H1 (cell line): ENCODE measurements around the gene PYCARD. TPM values are rescaled to one million over a fixed set of nuclear protein-coding genes. Genes with fewer than 3 reads are reported as not detected.

ENCODE experiments used
- BACH1 ChIP-seq: IDR thresholded peaks from 2 replicates; pipeline ENCODE4 v1.6.1; 2012; ENCODE audit warnings: low read length, improper control_type of control experiment
- CBX5 ChIP-seq: fragments of 300-800, 300-1000 bp; sonication (generic); IDR thresholded peaks from 2 replicates; pipeline ENCODE4 v1.7.1; 2016; ENCODE audit warnings: antibody characterized with exemption, low read length, low read depth
- GTF2F1 ChIP-seq: IDR thresholded peaks from 2 replicates; pipeline ENCODE4 v1.6.1; 2012; ENCODE audit warnings: low read depth, low read length, improper control_type of control experiment, borderline replicate concordance
- HDAC6 ChIP-seq: IDR thresholded peaks from one replicate; pipeline ENCODE4 v1.7.1; 2012; ENCODE audit warnings: low read depth, mild to moderate bottlenecking, inconsistent platforms, low read length, moderate library complexity
- KDM1A ChIP-seq: fragments of 200-600, 300-600 bp; sonication (generic); IDR thresholded peaks from 2 replicates; pipeline ENCODE4 v1.7.1; 2016; ENCODE audit warnings: mild to moderate bottlenecking, low read length, borderline replicate concordance
- KDM4A ChIP-seq: IDR thresholded peaks from one replicate; pipeline ENCODE4 v1.7.1; 2012; ENCODE audit warnings: low read depth, mild to moderate bottlenecking, moderate library complexity, low read length, inconsistent platforms; ENCODE audit not compliant: severe bottlenecking
- KDM5A ChIP-seq: fragments of 200-600 bp; IDR thresholded peaks from 2 replicates; pipeline ENCODE4 v1.7.1; 2012; ENCODE audit warnings: mild to moderate bottlenecking, low read length, inconsistent platforms, mixed read lengths
- MAFK ChIP-seq: IDR thresholded peaks from 2 replicates; pipeline ENCODE4 v1.6.1; 2012; ENCODE audit warnings: low read depth, mild to moderate bottlenecking, improper control_type of control experiment, low read length
- POLR2AphosphoS5 ChIP-seq: IDR thresholded peaks from 2 replicates; pipeline ENCODE4 v1.6.1; 2011; ENCODE audit warnings: low read depth, low read length
- RAD21 ChIP-seq, 2 experiments: IDR thresholded peaks in 1 of 2; conservative IDR thresholded peaks in 1 of 2; 2 replicates each; pipeline ENCODE4 v1.6.1; 2011; ENCODE audit warnings: low read depth in 2 of 2, low read length in 2 of 2, improper control_type of control experiment in 1 of 2, inconsistent platforms in 1 of 2, mild to moderate bottlenecking in 1 of 2, moderate library complexity in 1 of 2
- RNF2 ChIP-seq: fragments of 200-900, 300-1000 bp; sonication (generic); IDR thresholded peaks from 2 replicates; pipeline ENCODE4 v1.7.1; 2016; ENCODE audit warnings: borderline replicate concordance, low read depth, mild to moderate bottlenecking, antibody characterized with exemption, low read length; ENCODE audit not compliant: poor library complexity, severe bottlenecking; ENCODE audit errors: missing control alignments
- RXRA ChIP-seq: IDR thresholded peaks from 2 replicates; pipeline ENCODE4 v1.6.1; 2011; ENCODE audit warnings: low read depth, mild to moderate bottlenecking, low read length, moderate library complexity; ENCODE audit not compliant: insufficient read depth
- SIN3A ChIP-seq, 2 experiments: IDR thresholded peaks in 1 of 2; conservative IDR thresholded peaks in 1 of 2; 2 replicates each; pipeline ENCODE4 v1.6.1; 2011 to 2012; ENCODE audit warnings: low read length in 2 of 2, improper control_type of control experiment in 1 of 2, low read depth in 1 of 2, mild to moderate bottlenecking in 1 of 2
- SIRT6 ChIP-seq: IDR thresholded peaks from one replicate; pipeline ENCODE4 v1.7.1; 2012; ENCODE audit warnings: low read length, inconsistent platforms
- SP1 ChIP-seq: IDR thresholded peaks from 2 replicates; pipeline ENCODE4 v1.6.1; 2011; ENCODE audit warnings: low read depth, low read length
- SP2 ChIP-seq: IDR thresholded peaks from 2 replicates; pipeline ENCODE4 v1.6.1; 2012; ENCODE audit warnings: mild to moderate bottlenecking, low read length, inconsistent platforms
- TBP ChIP-seq: IDR thresholded peaks from 2 replicates; pipeline ENCODE4 v1.6.1; 2011; ENCODE audit warnings: low read depth, low read length, improper control_type of control experiment
- TCF12 ChIP-seq: IDR thresholded peaks from 2 replicates; pipeline ENCODE4 v1.6.1; 2011; ENCODE audit warnings: low read depth, mild to moderate bottlenecking, low read length
- YY1 ChIP-seq: IDR thresholded peaks from 2 replicates; pipeline ENCODE4 v1.6.1; 2011; ENCODE audit warnings: low read depth, mild to moderate bottlenecking, low read length
- polyA plus RNA-seq, 7 experiments: library from polyadenylated mRNA; depleted of rRNA in 3 of 7; stranded (reverse) in 5 of 7; unstranded in 2 of 7; fragments of >200 nt in 5 of 7; fragments of 200-250 nt in 2 of 7; gene quantifications; 1 replicate in 5 of 7; 2 replicates in 1 of 7; 4 replicates in 1 of 7; pipeline versions ENCODE4 v1.2.1 to v1.2.3, GENCODE V29; 2011 to 2013; ENCODE audit warnings: missing spikeins in 2 of 7, mixed read lengths in 2 of 7
- total RNA-seq: library from RNA; stranded (reverse); fragmentation: NEBNext Ultra II Directional; extraction: Animal tissue kit (Norgen Biotek cat#: 25700); gene quantifications from 2 replicates; pipeline ENCODE4 v1.2.1, GENCODE V29; 2021
- TF ChIP-seq, protein P1 (sequence below): IDR thresholded peaks from 2 replicates; pipeline ENCODE4 v1.6.1; 2012; ENCODE audit warnings: low read length, inconsistent platforms
- TF ChIP-seq, protein P2 (sequence below): IDR thresholded peaks from 2 replicates; pipeline ENCODE4 v1.6.1; 2011; ENCODE audit warnings: low read depth, mild to moderate bottlenecking, low read length; ENCODE audit not compliant: insufficient read depth

PYCARD gene
- total and polyA plus RNA-seq, 2 of the 8 experiments (the other 6 are each of a cell fraction or from before 2014, with no cell fraction given) = 29.9 to 77.9 TPM

DNA sequence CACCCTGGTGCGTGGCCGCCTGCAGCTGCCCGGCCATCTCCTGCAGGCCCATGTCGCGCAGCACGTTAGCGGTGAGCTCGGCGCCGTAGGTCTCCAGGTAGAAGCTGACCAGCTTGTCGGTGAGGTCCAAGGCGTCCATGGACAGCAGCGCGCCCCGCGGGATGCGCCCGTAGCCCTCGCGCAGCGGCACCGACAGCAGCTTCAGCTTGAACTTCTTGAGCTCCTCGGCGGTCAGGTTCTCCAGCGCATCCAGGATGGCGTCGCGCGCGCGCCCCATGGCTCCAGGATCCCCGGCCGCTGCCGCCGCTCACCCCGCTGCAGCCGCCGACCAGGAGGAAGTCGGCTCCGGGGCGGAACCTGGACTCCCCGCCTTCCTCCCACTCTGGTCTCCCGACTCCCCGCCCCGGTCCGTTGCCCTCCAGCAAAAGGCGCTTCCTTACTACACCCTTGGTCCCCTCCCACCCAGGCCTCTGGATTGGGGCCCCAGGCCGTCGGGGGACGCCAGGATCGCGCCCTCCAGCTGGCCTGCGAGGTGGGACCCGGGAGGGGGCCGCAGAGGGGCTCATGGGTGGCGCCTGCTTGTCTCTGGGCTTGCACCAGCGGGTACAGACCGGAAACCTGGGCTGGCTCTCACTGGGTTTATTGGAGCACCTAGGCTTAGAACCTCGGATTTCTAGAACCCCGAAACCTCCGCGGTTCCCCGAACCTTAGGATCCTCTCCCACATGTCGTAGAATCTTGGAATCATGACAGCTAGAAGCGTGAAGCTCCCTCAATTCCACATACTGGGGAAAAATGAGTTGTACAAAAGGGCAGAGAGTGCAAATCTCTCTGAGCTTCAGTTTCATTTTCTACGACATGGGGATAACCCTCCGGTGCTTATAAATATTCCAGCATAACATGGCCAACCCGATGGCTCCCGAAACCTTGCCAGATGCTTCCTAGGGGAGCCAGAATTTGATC is at the start of gene PYCARD (continued):
- peak; percentile 11; the same call in 1 of the 2 replicates for TF ChIP-seq KDM1A
- no peak for TF ChIP-seq RXRA
- TF ChIP-seq BACH1 = no peak
- TF ChIP-seq HDAC6 = no peak
- TF ChIP-seq, protein P1, sequence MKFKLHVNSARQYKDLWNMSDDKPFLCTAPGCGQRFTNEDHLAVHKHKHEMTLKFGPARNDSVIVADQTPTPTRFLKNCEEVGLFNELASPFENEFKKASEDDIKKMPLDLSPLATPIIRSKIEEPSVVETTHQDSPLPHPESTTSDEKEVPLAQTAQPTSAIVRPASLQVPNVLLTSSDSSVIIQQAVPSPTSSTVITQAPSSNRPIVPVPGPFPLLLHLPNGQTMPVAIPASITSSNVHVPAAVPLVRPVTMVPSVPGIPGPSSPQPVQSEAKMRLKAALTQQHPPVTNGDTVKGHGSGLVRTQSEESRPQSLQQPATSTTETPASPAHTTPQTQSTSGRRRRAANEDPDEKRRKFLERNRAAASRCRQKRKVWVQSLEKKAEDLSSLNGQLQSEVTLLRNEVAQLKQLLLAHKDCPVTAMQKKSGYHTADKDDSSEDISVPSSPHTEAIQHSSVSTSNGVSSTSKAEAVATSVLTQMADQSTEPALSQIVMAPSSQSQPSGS = no peak
- TF ChIP-seq CBX5 = no peak
- no peak; the same call in 1 of the 2 replicates for TF ChIP-seq TBP
- TF ChIP-seq GTF2F1 = no peak
- no peak for TF ChIP-seq TCF12
- TF ChIP-seq RNF2 = no peak
- 0 out of 4 replicates have a peak, but pooled peaks of 1 of the 2 experiments have one; percentile 14 for TF ChIP-seq SIN3A (conservative IDR thresholded peaks at IDR 0.05 in 1 of 2, IDR thresholded peaks at IDR 0.05 in 1 of 2; ENCODE audit: low read depth in 1 of 2, low read length in 2 of 2)
- TF ChIP-seq KDM5A = no peak
- no peak for TF ChIP-seq SP2
- TF ChIP-seq YY1 = no peak; the same call in 1 of the 2 replicates
- TF ChIP-seq, protein P2, sequence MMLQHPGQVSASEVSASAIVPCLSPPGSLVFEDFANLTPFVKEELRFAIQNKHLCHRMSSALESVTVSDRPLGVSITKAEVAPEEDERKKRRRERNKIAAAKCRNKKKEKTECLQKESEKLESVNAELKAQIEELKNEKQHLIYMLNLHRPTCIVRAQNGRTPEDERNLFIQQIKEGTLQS = no peak
- no peak for TF ChIP-seq SIRT6
- TF ChIP-seq RAD21 (IDR thresholded peaks at IDR 0.05 in 1 of 2, conservative IDR thresholded peaks at IDR 0.05 in 1 of 2; ENCODE audit: low read depth in 2 of 2, low read length in 2 of 2) = no peak
- peak; percentile 46 for TF ChIP-seq KDM4A
- TF ChIP-seq POLR2AphosphoS5 = no peak; the same call in 1 of the 2 replicates
- TF ChIP-seq SP1 = no peak
- no peak for TF ChIP-seq MAFK
